ENCODE results near the gene MYG1.

DNA sequence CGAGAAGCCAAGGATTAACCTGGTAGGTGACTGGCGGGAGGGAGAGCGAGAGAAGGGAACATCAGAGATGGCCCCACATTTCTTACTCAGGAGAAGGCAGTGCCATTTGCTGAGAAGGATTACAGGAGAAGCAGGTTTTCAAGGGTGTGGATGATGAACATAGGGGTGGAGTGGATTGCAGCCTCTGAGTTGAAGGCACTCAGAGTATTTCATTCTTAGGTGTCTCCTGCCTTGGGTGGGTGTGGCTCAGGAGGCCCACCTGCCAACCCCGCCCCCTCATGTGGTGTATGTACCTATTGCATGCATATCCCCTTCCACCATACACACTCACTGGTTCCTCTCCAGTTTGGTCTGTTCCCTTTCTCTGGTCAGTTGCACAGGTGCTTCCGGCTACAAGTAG lies 25.1 kb upstream of the MYG1 start:
- TF ChIP-seq, protein P1, sequence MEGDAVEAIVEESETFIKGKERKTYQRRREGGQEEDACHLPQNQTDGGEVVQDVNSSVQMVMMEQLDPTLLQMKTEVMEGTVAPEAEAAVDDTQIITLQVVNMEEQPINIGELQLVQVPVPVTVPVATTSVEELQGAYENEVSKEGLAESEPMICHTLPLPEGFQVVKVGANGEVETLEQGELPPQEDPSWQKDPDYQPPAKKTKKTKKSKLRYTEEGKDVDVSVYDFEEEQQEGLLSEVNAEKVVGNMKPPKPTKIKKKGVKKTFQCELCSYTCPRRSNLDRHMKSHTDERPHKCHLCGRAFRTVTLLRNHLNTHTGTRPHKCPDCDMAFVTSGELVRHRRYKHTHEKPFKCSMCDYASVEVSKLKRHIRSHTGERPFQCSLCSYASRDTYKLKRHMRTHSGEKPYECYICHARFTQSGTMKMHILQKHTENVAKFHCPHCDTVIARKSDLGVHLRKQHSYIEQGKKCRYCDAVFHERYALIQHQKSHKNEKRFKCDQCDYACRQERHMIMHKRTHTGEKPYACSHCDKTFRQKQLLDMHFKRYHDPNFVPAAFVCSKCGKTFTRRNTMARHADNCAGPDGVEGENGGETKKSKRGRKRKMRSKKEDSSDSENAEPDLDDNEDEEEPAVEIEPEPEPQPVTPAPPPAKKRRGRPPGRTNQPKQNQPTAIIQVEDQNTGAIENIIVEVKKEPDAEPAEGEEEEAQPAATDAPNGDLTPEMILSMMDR (IDR thresholded peaks at IDR 0.05) = no peak
- no peak for TF ChIP-seq EZH2 (IDR thresholded peaks at IDR 0.05)
- no peak for TF ChIP-seq EZH2phosphoT487 (IDR thresholded peaks at IDR 0.05)

All from neural progenitor cell (in vitro differentiated cells).